ENCODE results near the gene PRSS21. TPM values are rescaled to one million over a fixed set of nuclear protein-coding genes. Genes with fewer than 3 reads are reported as not detected.

PRSS21 gene
- polyA plus RNA-seq, 1 of the 3 experiments (the other 2 are of a cell fraction): not detected

DNA sequence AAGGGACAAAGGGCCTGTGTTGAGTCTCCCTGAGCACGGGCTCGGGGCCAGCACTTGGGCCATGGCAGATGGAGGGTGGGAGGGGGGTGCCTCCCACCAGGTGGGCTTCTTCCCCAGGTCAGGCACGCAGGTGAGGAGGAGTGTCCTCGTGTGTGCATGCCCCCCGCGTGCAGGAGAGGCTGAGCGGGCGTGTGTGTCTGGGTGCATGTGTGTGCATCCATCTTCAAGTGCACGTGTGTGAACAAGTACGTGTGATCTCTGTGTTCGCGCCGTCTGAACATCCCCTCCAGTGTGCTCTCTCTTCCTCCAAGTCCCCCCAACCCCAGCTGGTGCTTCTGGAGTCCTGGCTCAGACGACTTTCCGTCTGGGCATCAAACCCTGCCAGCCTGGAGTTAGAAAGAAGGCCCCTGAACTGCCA, 10.3 kb downstream of the PRSS21 start:
- no peaks in the 10 kb centered on the region for H3K79me2 ChIP-seq (ENCODE audit: insufficient read depth)
- no peak overlapping the region for H3K4me2 ChIP-seq
- H3F3A ChIP-seq (replicated peaks; ENCODE audit: insufficient read depth): no peaks in the 10 kb centered on the region
- TF ChIP-seq CTCF (IDR thresholded peaks at IDR 0.05) (no peak), FOSL2 (IDR thresholded peaks at IDR 0.05; ENCODE audit: borderline replicate concordance, low read depth) (no peak), JUND (IDR thresholded peaks at IDR 0.05) (no peak), SIN3A (IDR thresholded peaks at IDR 0.05; ENCODE audit: borderline replicate concordance, low read depth, low read length) (no peak), ELF1 (IDR thresholded peaks at IDR 0.05) (no peak), GABPA (IDR thresholded peaks at IDR 0.05; ENCODE audit: low read depth) (no peak), GATA2 (CRISPR knock-in tag; IDR thresholded peaks at IDR 0.05) (no peak), YY1 (IDR thresholded peaks at IDR 0.05; ENCODE audit: low read depth) (no peak), MAX (IDR thresholded peaks at IDR 0.05; ENCODE audit: low read depth) (no peak), MEF2A (IDR thresholded peaks at IDR 0.05; ENCODE audit: borderline replicate concordance, low read depth) (no peak), TEAD4 (IDR thresholded peaks at IDR 0.05; ENCODE audit: borderline replicate concordance, insufficient read depth) (no peak)
- TF ChIP-seq, protein P1, sequence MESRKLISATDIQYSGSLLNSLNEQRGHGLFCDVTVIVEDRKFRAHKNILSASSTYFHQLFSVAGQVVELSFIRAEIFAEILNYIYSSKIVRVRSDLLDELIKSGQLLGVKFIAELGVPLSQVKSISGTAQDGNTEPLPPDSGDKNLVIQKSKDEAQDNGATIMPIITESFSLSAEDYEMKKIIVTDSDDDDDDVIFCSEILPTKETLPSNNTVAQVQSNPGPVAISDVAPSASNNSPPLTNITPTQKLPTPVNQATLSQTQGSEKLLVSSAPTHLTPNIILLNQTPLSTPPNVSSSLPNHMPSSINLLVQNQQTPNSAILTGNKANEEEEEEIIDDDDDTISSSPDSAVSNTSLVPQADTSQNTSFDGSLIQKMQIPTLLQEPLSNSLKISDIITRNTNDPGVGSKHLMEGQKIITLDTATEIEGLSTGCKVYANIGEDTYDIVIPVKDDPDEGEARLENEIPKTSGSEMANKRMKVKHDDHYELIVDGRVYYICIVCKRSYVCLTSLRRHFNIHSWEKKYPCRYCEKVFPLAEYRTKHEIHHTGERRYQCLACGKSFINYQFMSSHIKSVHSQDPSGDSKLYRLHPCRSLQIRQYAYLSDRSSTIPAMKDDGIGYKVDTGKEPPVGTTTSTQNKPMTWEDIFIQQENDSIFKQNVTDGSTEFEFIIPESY (IDR thresholded peaks at IDR 0.05; ENCODE audit: borderline replicate concordance, low read depth): no peak
- no peaks in the 10 kb centered on the region for H4K20me1 ChIP-seq (ENCODE audit: insufficient read depth)
- ChIA-PET POLR2A (no interaction called here), CTCF (interaction anchor here (1.7 to 2.0 kb wide), 2 partner anchors 12 to 41 kb away, joined by 6 read pairs; no protein-coding TSS in a partner anchor)
- no peaks in the 10 kb centered on the region; the same call in 1 of the 2 replicates for H3K27me3 ChIP-seq (ENCODE audit: insufficient read depth)
- DNase-seq: no peak
- H3K9me2 ChIP-seq: no peaks in the 10 kb centered on the region
- no peak overlapping the region for H3K4me3 ChIP-seq (ENCODE audit: low read depth in 2 of 2, low read length in 1 of 2)
- 63% methylated on average over 6 of the region's 15 CpGs for WGBS (ENCODE audit: low lambda C conversion rate)
- H3K9ac ChIP-seq: no peak overlapping the region
- H3K36me3 ChIP-seq (replicated peaks in 1 of 2; ENCODE audit: control insufficient read depth in 1 of 2, insufficient read depth in 2 of 2, low read length in 1 of 2): no peaks in the 10 kb centered on the region
- peaks cover 0 to 15% of the 10 kb centered on the region in 2 experiments; a peak in 1 of 4 replicates for H3K4me1 ChIP-seq (ENCODE audit: control insufficient read depth in 1 of 2, insufficient read depth in 2 of 2, low read depth in 1 of 2, low read length in 1 of 2)
- H3K9me3 ChIP-seq: no peaks in the 10 kb centered on the region
- H3K27ac ChIP-seq (ENCODE audit: low read depth in 2 of 2, low read length in 1 of 2): no peak overlapping the region
- H2AFZ ChIP-seq (ENCODE audit: low read depth): no peak overlapping the region

DNA sequence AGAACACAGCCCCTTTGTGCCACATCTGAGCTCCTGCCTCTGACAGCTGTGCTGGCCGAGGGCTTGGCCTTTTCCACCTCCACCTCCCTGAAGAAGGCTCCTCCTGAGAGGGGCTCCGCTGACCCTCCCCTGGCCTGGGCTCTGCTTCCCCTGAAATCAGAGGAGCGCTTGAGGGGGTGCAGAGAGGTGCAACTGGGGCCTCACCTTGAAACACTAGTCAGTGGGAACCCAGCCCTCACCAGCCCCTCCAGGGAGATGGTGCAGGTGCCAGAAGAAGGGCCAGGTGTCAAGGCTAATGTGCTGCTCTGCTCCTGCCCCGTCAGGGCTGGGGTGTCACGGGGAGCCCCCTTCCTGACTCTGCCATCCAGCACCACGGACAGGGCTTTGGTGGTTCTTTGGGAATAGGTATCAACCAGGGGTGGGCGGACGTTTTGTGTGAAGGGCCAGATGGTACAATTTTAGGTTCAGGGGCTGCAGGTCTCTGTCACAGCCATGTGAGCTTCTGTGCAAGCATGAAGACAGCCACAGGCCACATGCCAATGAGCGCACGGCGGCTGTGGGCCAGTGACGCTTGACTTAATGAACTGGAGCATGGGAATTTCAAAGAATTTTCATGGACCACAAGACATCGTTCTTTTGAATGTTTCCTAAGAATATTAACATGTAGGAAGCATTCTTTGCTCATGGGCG, 10.9 kb downstream of the PRSS21 start:
- no peaks in the 10 kb centered on the region for H3F3A ChIP-seq (replicated peaks; ENCODE audit: insufficient read depth)
- H3K9ac ChIP-seq: no peak overlapping the region
- CTCF ChIA-PET: interaction anchor here (2.0 to 2.2 kb wide), 2 partner anchors 11 to 40 kb away, joined by 6 to 17 read pairs; no protein-coding TSS in a partner anchor
- H3K4me1 ChIP-seq (ENCODE audit: control insufficient read depth in 1 of 2, insufficient read depth in 2 of 2, low read depth in 1 of 2, low read length in 1 of 2): peaks cover 0 to 15% of the 10 kb centered on the region in 2 experiments; a peak in 1 of 4 replicates
- H3K79me2 ChIP-seq (ENCODE audit: insufficient read depth): no peaks in the 10 kb centered on the region
- DNase-seq: no peak
- 78% methylated on average over 7 of the region's 14 CpGs for WGBS (ENCODE audit: low lambda C conversion rate)
- H3K27me3 ChIP-seq (ENCODE audit: insufficient read depth): no peaks in the 10 kb centered on the region; the same call in 1 of the 2 replicates
- H3K4me3 ChIP-seq (ENCODE audit: low read depth in 2 of 2, low read length in 1 of 2): no peak overlapping the region
- no peak overlapping the region for H3K27ac ChIP-seq (ENCODE audit: low read depth in 2 of 2, low read length in 1 of 2)
- no peak for TF ChIP-seq CTCF (IDR thresholded peaks at IDR 0.05)
- TF ChIP-seq, protein P2, sequence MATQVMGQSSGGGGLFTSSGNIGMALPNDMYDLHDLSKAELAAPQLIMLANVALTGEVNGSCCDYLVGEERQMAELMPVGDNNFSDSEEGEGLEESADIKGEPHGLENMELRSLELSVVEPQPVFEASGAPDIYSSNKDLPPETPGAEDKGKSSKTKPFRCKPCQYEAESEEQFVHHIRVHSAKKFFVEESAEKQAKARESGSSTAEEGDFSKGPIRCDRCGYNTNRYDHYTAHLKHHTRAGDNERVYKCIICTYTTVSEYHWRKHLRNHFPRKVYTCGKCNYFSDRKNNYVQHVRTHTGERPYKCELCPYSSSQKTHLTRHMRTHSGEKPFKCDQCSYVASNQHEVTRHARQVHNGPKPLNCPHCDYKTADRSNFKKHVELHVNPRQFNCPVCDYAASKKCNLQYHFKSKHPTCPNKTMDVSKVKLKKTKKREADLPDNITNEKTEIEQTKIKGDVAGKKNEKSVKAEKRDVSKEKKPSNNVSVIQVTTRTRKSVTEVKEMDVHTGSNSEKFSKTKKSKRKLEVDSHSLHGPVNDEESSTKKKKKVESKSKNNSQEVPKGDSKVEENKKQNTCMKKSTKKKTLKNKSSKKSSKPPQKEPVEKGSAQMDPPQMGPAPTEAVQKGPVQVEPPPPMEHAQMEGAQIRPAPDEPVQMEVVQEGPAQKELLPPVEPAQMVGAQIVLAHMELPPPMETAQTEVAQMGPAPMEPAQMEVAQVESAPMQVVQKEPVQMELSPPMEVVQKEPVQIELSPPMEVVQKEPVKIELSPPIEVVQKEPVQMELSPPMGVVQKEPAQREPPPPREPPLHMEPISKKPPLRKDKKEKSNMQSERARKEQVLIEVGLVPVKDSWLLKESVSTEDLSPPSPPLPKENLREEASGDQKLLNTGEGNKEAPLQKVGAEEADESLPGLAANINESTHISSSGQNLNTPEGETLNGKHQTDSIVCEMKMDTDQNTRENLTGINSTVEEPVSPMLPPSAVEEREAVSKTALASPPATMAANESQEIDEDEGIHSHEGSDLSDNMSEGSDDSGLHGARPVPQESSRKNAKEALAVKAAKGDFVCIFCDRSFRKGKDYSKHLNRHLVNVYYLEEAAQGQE (IDR thresholded peaks at IDR 0.05; ENCODE audit: low read depth, low read length): peak; percentile 88
- H2AFZ ChIP-seq (ENCODE audit: low read depth): no peak overlapping the region
- POLR2A ChIA-PET: no interaction called here
- no peaks in the 10 kb centered on the region for H3K9me2 ChIP-seq
- H4K20me1 ChIP-seq (ENCODE audit: insufficient read depth): no peaks in the 10 kb centered on the region
- no peaks in the 10 kb centered on the region for H3K9me3 ChIP-seq
- H3K4me2 ChIP-seq: no peak overlapping the region
- no peaks in the 10 kb centered on the region for H3K36me3 ChIP-seq (replicated peaks in 1 of 2; ENCODE audit: control insufficient read depth in 1 of 2, insufficient read depth in 2 of 2, low read length in 1 of 2)
